GM12878 (cell line): Measurements from ENCODE around the gene ANO4. TPM values are rescaled to one million over a fixed set of nuclear protein-coding genes. Genes with fewer than 3 reads are reported as not detected.

Experiments used
- ATAC-seq: fragments of 200-7000 bp; cut with Tn5 transposase; 3 replicates; pipeline ENCODE4 v1.9.1; 2020; ENCODE audit warnings: mild to moderate bottlenecking, moderate library complexity
- BruUV-seq: library from RNA; stranded (reverse); fragments of 400-500 nt; replicated peaks from 2 replicates; lab custom pipeline; 2021; lab: Mats Ljungman, UMichigan
- CTCF ChIA-PET: fragments of 300-600 bp; sonication (Branson Sonifier 250); formaldehyde crosslinking; extraction: SDS; loops from one replicate; lab custom pipeline; 2021; ENCODE audit warnings: inconsistent platforms; lab: Yijun Ruan, JAX
- POLR2A ChIA-PET: fragments of 350-600 bp; formaldehyde crosslinking; extraction: SDS; loops from one replicate; lab custom pipeline; 2021; ENCODE audit warnings: inconsistent platforms; lab: Charles Lee
- RAD21 ChIA-PET: fragments of 300-600 bp; sonication (Branson Sonifier 250); formaldehyde crosslinking; loops from one replicate; lab custom pipeline; 2023; ENCODE audit warnings: antibody characterized with exemption; ENCODE audit not compliant: unreplicated experiment; lab: Charles Lee
- SMC1A ChIA-PET: fragments of 300-600 bp; sonication (Branson Sonifier 250); formaldehyde crosslinking; loops from one replicate; lab custom pipeline; 2023; ENCODE audit not compliant: unreplicated experiment, uncharacterized antibody; lab: Charles Lee
- DNase-seq: peaks from one replicate; pipeline ENCODE4 v3.0.0-alpha.2; 2011; ENCODE audit warnings: low read depth, low spot score
- FAIRE-seq: peaks from 3 replicates; lab custom pipeline; 2011; peaks lifted over from hg19 to GRCh38; lab: Jason Lieb, UNC
- H2AFZ ChIP-seq: 2 replicates; pipeline ENCODE4 v1.6.0; 2011; ENCODE audit warnings: low read depth, low read length, control low read depth; ENCODE audit not compliant: control insufficient read depth
- H3K27ac ChIP-seq: 2 replicates; pipeline ENCODE4 v1.5.1; 2011; ENCODE audit warnings: control low read depth; ENCODE audit not compliant: control insufficient read depth, insufficient read depth
- H3K27me3 ChIP-seq, 2 experiments: replicated peaks in 1 of 2; 2 replicates each; pipeline versions ENCODE4 v1.6.0 to v1.6.1; 2011; ENCODE audit warnings: low read length in 1 of 2; ENCODE audit not compliant: control insufficient read depth in 2 of 2, insufficient read depth in 2 of 2
- H3K36me3 ChIP-seq, 2 experiments: 2 replicates each; pipeline ENCODE4 v1.5.1; 2011; ENCODE audit warnings: low read length in 1 of 2; ENCODE audit not compliant: control insufficient read depth in 2 of 2, insufficient read depth in 2 of 2
- H3K4me1 ChIP-seq: 2 replicates; pipeline ENCODE4 v1.6.1; 2011; ENCODE audit warnings: mild to moderate bottlenecking, low read length, moderate library complexity, mixed read lengths; ENCODE audit not compliant: control insufficient read depth, insufficient read depth
- H3K4me2 ChIP-seq: 2 replicates; pipeline ENCODE4 v1.6.0; 2011; ENCODE audit warnings: control low read depth; ENCODE audit not compliant: control insufficient read depth, insufficient read depth
- H3K4me3 ChIP-seq: fragments of 200-600 bp; sonication (generic); 2 replicates; pipeline ENCODE4 v1.5.1; 2016
- H3K79me2 ChIP-seq: 2 replicates; pipeline ENCODE4 v1.6.0; 2011; ENCODE audit warnings: low read length; ENCODE audit not compliant: control insufficient read depth, insufficient read depth
- H3K9ac ChIP-seq: 2 replicates; pipeline ENCODE4 v1.8.0; 2011; ENCODE audit warnings: low read length, control low read depth, mixed read lengths; ENCODE audit not compliant: control insufficient read depth, insufficient read depth
- H3K9me3 ChIP-seq: replicated peaks from 3 replicates; pipeline ENCODE4 v1.5.1; 2011; ENCODE audit warnings: mild to moderate bottlenecking, low read length; ENCODE audit not compliant: control insufficient read depth, insufficient read depth
- H4K20me1 ChIP-seq: 2 replicates; pipeline ENCODE4 v1.6.0; 2011; ENCODE audit not compliant: control insufficient read depth, insufficient read depth
- JUND ChIP-seq: IDR thresholded peaks from 2 replicates; pipeline ENCODE4 v1.6.1; 2012; ENCODE audit warnings: low read depth, mild to moderate bottlenecking, low read length, improper control_type of control experiment, moderate library complexity
- MEF2A ChIP-seq: IDR thresholded peaks from 2 replicates; pipeline ENCODE4 v1.6.1; 2011; ENCODE audit warnings: low read depth, mild to moderate bottlenecking, low read length, moderate library complexity; ENCODE audit not compliant: insufficient read depth
- MYB ChIP-seq: fragments of 150-350 bp; IDR thresholded peaks from 2 replicates; pipeline ENCODE4 v1.6.1; 2014; ENCODE audit warnings: mild to moderate bottlenecking, low read depth, low read length, borderline replicate concordance
- NR2C1 ChIP-seq: fragments of 450-650 bp; IDR thresholded peaks from 2 replicates; pipeline ENCODE4 v1.6.1; 2017; ENCODE audit warnings: antibody characterized with exemption, mild to moderate bottlenecking, moderate library complexity
- SRF ChIP-seq, 2 experiments: IDR thresholded peaks; 2 replicates each; pipeline ENCODE4 v1.6.1; 2011; ENCODE audit warnings: low read depth in 2 of 2, low read length in 2 of 2, mild to moderate bottlenecking in 1 of 2, moderate library complexity in 1 of 2
- STAT1 ChIP-seq: fragments of 450-650 bp; conservative IDR thresholded peaks from 2 replicates; pipeline ENCODE4 v1.6.1; 2014; ENCODE audit warnings: antibody characterized with exemption, mild to moderate bottlenecking
- SUPT20H ChIP-seq: IDR thresholded peaks from 2 replicates; pipeline ENCODE4 v1.6.1; 2011; ENCODE audit warnings: low read depth, mild to moderate bottlenecking, low read length, moderate library complexity, borderline replicate concordance; ENCODE audit not compliant: control insufficient read depth
- TAF1 ChIP-seq: IDR thresholded peaks from 2 replicates; pipeline ENCODE4 v1.6.1; 2011; ENCODE audit warnings: mild to moderate bottlenecking, low read depth, low read length, borderline replicate concordance
- ZNF384 ChIP-seq: IDR thresholded peaks from 2 replicates; pipeline ENCODE4 v1.6.1; 2012; ENCODE audit warnings: low read depth, mild to moderate bottlenecking, low read length, improper control_type of control experiment, borderline replicate concordance
- WGBS: methylation state at CpG from one replicate; pipeline ENCODE4 v1.1.6; 2016; ENCODE audit warnings: low lambda C conversion rate; ENCODE audit not compliant: insufficient replicate concordance, insufficient coverage; ENCODE audit errors: missing lambda C conversion rate; 5-methylcytosine and 5-hydroxymethylcytosine counted together
- in situ Hi-C: fragments of 300-500 bp; cut with MboI; formaldehyde crosslinking; loops from 9 replicates; pipeline ENCODE4 v1.14.3; 2018; ENCODE audit warnings: mixed read lengths
- intact Hi-C: fragments of 100-400 bp; cut with micrococcal nuclease; formaldehyde crosslinking; loops from one replicate; pipeline ENCODE4 v1.14.2; 2022; ENCODE audit not compliant: unreplicated experiment
- polyA plus RNA-seq, 11 experiments: library from polyadenylated mRNA; depleted of rRNA in 4 of 11; unstranded in 6 of 11; stranded (reverse) in 5 of 11; fragments of >200 nt; fragmentation: Nextera tagmentation in 4 of 11; fragmentation: Illumina TruSeq in 1 of 11; extraction: Ambion mirVana in 4 of 11; extraction: Trizol in 1 of 11; gene quantifications; 1 replicate in 1 of 11; 2 replicates in 10 of 11; pipeline versions ENCODE4 v1.2.1 to v1.2.3, GENCODE V29; 2011 to 2016; ENCODE audit warnings: inconsistent platforms in 2 of 11, missing spikeins in 2 of 11, low read depth in 1 of 11
- total RNA-seq, 4 experiments: library from RNA; depleted of rRNA in 3 of 4; stranded (reverse); fragments of >200 nt in 3 of 4; fragmentation: Illumina TruSeq in 1 of 4; extraction: Trizol in 1 of 4; gene quantifications; 2 replicates each; pipeline versions ENCODE4 v1.2.1 to v1.2.3, GENCODE V29; 2013 to 2021
- TF ChIP-seq, protein P1 (sequence below): IDR thresholded peaks from 2 replicates; pipeline ENCODE4 v1.6.1; 2012; ENCODE audit warnings: low read depth, low read length, improper control_type of control experiment
- TF ChIP-seq, protein P2 (sequence below): IDR thresholded peaks from 2 replicates; pipeline ENCODE4 v1.6.1; 2012; ENCODE audit warnings: mild to moderate bottlenecking, low read depth, low read length
- TF ChIP-seq, protein P3 (sequence below): fragments of 450-650 bp; IDR thresholded peaks from 2 replicates; pipeline ENCODE4 v1.6.1; 2016; ENCODE audit warnings: mild to moderate bottlenecking
- TF ChIP-seq, protein P4 (sequence below): fragments of 450-650 bp; conservative IDR thresholded peaks from 2 replicates; pipeline ENCODE4 v1.6.1; 2017; ENCODE audit warnings: mild to moderate bottlenecking, moderate library complexity

ANO4 gene
- total and polyA plus RNA-seq, 10 of the 15 experiments (the other 5 are each of a cell fraction or from before 2014, with no cell fraction given), result not detected

DNA sequence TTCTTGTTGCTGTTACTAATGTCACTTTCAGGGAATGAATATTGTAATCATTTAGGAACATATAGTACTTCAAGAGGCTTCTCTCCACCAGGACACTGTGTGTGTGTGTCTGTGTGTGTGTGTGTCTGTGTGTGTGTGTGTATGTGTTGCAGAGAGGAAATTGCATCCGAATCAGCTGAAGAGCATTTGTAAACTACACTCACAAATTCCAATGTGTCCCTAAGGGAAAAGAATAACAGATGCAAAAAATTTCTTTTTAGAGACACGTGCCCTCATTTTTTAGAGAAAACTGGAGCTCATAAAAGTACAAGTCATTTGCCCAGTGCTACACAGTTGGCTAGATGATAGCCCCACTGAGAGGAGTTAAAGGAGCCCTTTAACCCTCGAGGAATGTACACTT, 168.8 kb downstream of the ANO4 start:
- Histone ChIP-seq H3K79me2 (no peaks in the 10 kb centered on the region), H3K36me3 (no peaks in the 10 kb centered on the region), H3K27me3 (no peaks in the 10 kb centered on the region), H4K20me1 (no peaks in the 10 kb centered on the region), H3K4me3 (no peak overlapping the region), H3K4me2 (no peak overlapping the region), H3K9ac (no peak overlapping the region), H3K9me3 (no peaks in the 10 kb centered on the region), H2AFZ (no peak overlapping the region), H3K4me1 (no peaks in the 10 kb centered on the region), H3K27ac (no peak overlapping the region)
- ATAC-seq (no peak), FAIRE-seq (no peak), DNase-seq (no peak)
- in situ Hi-C loops (no loop called here), intact Hi-C loops (no loop called here)
- BruUV-seq, result no TSS peak
- ChIA-PET RAD21 (interaction anchor here (0.8 kb wide), 1 partner anchor 23 kb away, joined by 3 read pairs; no protein-coding TSS in a partner anchor), POLR2A (no interaction called here), CTCF (interaction anchor here (1.0 kb wide), 1 partner anchor 23 kb away, joined by 3 read pairs; no protein-coding TSS in a partner anchor), SMC1A (no interaction called here)
- 0% methylated on average over 3 of the region's 3 CpGs for WGBS
- TF ChIP-seq JUND (no peak), SUPT20H (no peak), TAF1 (no peak), NR2C1 (no peak), ZNF384 (no peak), STAT1 (no peak), MEF2A (no peak), MYB (no peak), SRF (IDR thresholded peaks at IDR 0.05; ENCODE audit: low read depth in 2 of 2, low read length in 2 of 2) (no peak)
- TF ChIP-seq, protein P1, sequence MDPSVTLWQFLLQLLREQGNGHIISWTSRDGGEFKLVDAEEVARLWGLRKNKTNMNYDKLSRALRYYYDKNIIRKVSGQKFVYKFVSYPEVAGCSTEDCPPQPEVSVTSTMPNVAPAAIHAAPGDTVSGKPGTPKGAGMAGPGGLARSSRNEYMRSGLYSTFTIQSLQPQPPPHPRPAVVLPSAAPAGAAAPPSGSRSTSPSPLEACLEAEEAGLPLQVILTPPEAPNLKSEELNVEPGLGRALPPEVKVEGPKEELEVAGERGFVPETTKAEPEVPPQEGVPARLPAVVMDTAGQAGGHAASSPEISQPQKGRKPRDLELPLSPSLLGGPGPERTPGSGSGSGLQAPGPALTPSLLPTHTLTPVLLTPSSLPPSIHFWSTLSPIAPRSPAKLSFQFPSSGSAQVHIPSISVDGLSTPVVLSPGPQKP, result no peak
- TF ChIP-seq, protein P2, sequence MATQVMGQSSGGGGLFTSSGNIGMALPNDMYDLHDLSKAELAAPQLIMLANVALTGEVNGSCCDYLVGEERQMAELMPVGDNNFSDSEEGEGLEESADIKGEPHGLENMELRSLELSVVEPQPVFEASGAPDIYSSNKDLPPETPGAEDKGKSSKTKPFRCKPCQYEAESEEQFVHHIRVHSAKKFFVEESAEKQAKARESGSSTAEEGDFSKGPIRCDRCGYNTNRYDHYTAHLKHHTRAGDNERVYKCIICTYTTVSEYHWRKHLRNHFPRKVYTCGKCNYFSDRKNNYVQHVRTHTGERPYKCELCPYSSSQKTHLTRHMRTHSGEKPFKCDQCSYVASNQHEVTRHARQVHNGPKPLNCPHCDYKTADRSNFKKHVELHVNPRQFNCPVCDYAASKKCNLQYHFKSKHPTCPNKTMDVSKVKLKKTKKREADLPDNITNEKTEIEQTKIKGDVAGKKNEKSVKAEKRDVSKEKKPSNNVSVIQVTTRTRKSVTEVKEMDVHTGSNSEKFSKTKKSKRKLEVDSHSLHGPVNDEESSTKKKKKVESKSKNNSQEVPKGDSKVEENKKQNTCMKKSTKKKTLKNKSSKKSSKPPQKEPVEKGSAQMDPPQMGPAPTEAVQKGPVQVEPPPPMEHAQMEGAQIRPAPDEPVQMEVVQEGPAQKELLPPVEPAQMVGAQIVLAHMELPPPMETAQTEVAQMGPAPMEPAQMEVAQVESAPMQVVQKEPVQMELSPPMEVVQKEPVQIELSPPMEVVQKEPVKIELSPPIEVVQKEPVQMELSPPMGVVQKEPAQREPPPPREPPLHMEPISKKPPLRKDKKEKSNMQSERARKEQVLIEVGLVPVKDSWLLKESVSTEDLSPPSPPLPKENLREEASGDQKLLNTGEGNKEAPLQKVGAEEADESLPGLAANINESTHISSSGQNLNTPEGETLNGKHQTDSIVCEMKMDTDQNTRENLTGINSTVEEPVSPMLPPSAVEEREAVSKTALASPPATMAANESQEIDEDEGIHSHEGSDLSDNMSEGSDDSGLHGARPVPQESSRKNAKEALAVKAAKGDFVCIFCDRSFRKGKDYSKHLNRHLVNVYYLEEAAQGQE, result no peak
- TF ChIP-seq, protein P3, sequence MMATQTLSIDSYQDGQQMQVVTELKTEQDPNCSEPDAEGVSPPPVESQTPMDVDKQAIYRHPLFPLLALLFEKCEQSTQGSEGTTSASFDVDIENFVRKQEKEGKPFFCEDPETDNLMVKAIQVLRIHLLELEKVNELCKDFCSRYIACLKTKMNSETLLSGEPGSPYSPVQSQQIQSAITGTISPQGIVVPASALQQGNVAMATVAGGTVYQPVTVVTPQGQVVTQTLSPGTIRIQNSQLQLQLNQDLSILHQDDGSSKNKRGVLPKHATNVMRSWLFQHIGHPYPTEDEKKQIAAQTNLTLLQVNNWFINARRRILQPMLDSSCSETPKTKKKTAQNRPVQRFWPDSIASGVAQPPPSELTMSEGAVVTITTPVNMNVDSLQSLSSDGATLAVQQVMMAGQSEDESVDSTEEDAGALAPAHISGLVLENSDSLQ, result no peak
- TF ChIP-seq, protein P4, sequence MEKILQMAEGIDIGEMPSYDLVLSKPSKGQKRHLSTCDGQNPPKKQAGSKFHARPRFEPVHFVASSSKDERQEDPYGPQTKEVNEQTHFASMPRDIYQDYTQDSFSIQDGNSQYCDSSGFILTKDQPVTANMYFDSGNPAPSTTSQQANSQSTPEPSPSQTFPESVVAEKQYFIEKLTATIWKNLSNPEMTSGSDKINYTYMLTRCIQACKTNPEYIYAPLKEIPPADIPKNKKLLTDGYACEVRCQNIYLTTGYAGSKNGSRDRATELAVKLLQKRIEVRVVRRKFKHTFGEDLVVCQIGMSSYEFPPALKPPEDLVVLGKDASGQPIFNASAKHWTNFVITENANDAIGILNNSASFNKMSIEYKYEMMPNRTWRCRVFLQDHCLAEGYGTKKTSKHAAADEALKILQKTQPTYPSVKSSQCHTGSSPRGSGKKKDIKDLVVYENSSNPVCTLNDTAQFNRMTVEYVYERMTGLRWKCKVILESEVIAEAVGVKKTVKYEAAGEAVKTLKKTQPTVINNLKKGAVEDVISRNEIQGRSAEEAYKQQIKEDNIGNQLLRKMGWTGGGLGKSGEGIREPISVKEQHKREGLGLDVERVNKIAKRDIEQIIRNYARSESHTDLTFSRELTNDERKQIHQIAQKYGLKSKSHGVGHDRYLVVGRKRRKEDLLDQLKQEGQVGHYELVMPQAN, result no peak
